ENCODE results near the gene NOX1.
"Not testable (repeated sequence)": the region's sequence is repeated elsewhere in the genome, so short reads cannot be mapped to it uniquely, and the experiment has no call there.

The NOX1 gene

GRCh38 chrX:100798484-100799214 lies 75.5 kb downstream of the NOX1 start:
- DNase-seq, result no peak
- no peak overlapping the region for H3K27ac ChIP-seq
- no peaks in the 10 kb centered on the region for H3K36me3 ChIP-seq
- no peak for TF ChIP-seq CTCF (IDR thresholded peaks at IDR 0.05; ENCODE audit: low read depth, low read length)
- H3K4me3 ChIP-seq (ENCODE audit: low read depth, low read length), result no peak overlapping the region
- H3K27me3 ChIP-seq (ENCODE audit: insufficient read depth, low read depth, severe bottlenecking), result peaks cover 13% of the 10 kb centered on the region
- no peaks in the 10 kb centered on the region for H3K9me3 ChIP-seq (ENCODE audit: severe bottlenecking)

GRCh38 chrX:100797359-100797758 lies 76.8 kb downstream of the NOX1 start:
- H3K9me3 ChIP-seq (ENCODE audit: severe bottlenecking), result no peaks in the 10 kb centered on the region
- H3K4me3 ChIP-seq (ENCODE audit: low read depth, low read length), result no peak overlapping the region
- TF ChIP-seq CTCF (IDR thresholded peaks at IDR 0.05; ENCODE audit: low read depth, low read length), result no peak
- no peaks in the 10 kb centered on the region for H3K36me3 ChIP-seq
- no peak for DNase-seq
- H3K27ac ChIP-seq, result no peak overlapping the region
- H3K27me3 ChIP-seq (ENCODE audit: insufficient read depth, low read depth, severe bottlenecking), result peaks cover 13% of the 10 kb centered on the region

GRCh38 chrX:100796371-100796770 lies 77.8 kb downstream of the NOX1 start:
- not testable (repeated sequence) for H3K27me3 ChIP-seq (ENCODE audit: insufficient read depth, low read depth, severe bottlenecking); H3K4me3 ChIP-seq (ENCODE audit: low read depth, low read length); H3K27ac ChIP-seq; H3K36me3 ChIP-seq; H3K9me3 ChIP-seq (ENCODE audit: severe bottlenecking); DNase-seq
